ENCODE results near the gene ALK.

The ALK gene

DNA sequence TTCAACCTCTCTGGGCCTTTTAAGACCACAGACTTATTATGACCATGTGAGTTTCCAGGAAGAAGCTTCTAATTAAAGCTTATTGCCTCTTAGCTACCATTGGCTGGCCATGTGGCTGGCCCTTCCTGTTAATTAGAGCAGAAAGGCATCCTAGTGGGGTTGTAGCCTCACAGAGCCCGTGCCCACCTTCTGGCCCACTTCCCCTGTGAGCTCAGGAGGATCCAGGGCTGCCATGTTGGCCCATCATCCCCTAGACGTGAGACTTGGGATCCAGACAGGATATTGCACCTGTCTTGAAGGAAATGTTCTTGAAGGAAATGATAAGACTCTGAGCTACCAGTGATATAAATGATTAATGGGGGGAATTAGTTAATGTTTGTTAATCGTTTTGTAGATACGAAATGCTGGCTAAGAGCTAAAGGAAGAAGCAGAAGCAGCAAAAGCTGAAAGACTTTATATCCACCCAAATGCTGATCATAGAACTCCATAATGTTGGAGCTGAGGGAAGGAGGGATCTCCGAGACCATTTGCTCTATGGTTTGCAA is 550.7 kb downstream of the ALK start:
- no peaks in the 10 kb centered on the region for H4K20me1 ChIP-seq (ENCODE audit: insufficient read depth, low read length)
- TF ChIP-seq, protein P1, sequence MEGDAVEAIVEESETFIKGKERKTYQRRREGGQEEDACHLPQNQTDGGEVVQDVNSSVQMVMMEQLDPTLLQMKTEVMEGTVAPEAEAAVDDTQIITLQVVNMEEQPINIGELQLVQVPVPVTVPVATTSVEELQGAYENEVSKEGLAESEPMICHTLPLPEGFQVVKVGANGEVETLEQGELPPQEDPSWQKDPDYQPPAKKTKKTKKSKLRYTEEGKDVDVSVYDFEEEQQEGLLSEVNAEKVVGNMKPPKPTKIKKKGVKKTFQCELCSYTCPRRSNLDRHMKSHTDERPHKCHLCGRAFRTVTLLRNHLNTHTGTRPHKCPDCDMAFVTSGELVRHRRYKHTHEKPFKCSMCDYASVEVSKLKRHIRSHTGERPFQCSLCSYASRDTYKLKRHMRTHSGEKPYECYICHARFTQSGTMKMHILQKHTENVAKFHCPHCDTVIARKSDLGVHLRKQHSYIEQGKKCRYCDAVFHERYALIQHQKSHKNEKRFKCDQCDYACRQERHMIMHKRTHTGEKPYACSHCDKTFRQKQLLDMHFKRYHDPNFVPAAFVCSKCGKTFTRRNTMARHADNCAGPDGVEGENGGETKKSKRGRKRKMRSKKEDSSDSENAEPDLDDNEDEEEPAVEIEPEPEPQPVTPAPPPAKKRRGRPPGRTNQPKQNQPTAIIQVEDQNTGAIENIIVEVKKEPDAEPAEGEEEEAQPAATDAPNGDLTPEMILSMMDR (IDR thresholded peaks at IDR 0.05; ENCODE audit: low read depth, low read length) = no peak
- TF ChIP-seq EZH2phosphoT487 (IDR thresholded peaks at IDR 0.05; ENCODE audit: low read depth) = no peak
- no peaks in the 10 kb centered on the region for H3K4me1 ChIP-seq (ENCODE audit: low read length)
- no peaks in the 10 kb centered on the region for H3K79me2 ChIP-seq (ENCODE audit: low read length)
- H3K27me3 ChIP-seq (ENCODE audit: low read depth, low read length) = peaks cover 55% of the 10 kb centered on the region
- no peaks in the 10 kb centered on the region for H3K9me3 ChIP-seq (ENCODE audit: insufficient read depth, low read length)
- H3K27ac ChIP-seq (ENCODE audit: low read length) = no peak overlapping the region
- no peak overlapping the region for H3K9ac ChIP-seq (ENCODE audit: low read length)
- no peak overlapping the region for H3K4me2 ChIP-seq (ENCODE audit: low read length)
- H2AFZ ChIP-seq (ENCODE audit: low read depth, low read length) = no peak overlapping the region
- H3K36me3 ChIP-seq (replicated peaks; ENCODE audit: low read depth, low read length) = no peaks in the 10 kb centered on the region
- H3K4me3 ChIP-seq (ENCODE audit: low read length) = no peak overlapping the region

DNA sequence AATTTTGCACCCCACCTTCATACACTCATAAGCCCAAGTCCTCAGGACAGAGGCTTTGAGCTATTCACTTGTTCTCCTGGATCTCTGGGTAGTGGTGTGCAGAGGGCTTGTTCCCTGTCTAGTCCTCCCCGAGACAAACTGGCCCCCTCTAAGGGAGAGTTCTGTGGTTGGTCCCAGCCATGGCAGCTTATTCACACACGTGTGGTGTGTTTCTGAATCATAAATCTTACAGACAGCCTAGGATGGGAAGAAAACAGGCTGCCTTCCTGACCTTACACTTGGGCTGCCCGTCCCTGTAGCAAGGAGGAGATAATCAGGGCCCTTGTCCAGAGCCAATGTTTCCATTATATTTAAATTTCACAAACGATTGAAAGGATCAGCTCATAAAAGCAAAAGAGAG is 551.2 kb downstream of the ALK start:
- no peaks in the 10 kb centered on the region for H4K20me1 ChIP-seq (ENCODE audit: insufficient read depth, low read length)
- no peak overlapping the region for H3K4me2 ChIP-seq (ENCODE audit: low read length)
- no peak overlapping the region for H3K9ac ChIP-seq (ENCODE audit: low read length)
- no peak overlapping the region for H2AFZ ChIP-seq (ENCODE audit: low read depth, low read length)
- H3K36me3 ChIP-seq (replicated peaks; ENCODE audit: low read depth, low read length) = no peaks in the 10 kb centered on the region
- no peak for TF ChIP-seq EZH2phosphoT487 (IDR thresholded peaks at IDR 0.05; ENCODE audit: low read depth)
- TF ChIP-seq, protein P1 (IDR thresholded peaks at IDR 0.05; ENCODE audit: low read depth, low read length) = no peak
- H3K9me3 ChIP-seq (ENCODE audit: insufficient read depth, low read length) = no peaks in the 10 kb centered on the region
- H3K27ac ChIP-seq (ENCODE audit: low read length) = no peak overlapping the region
- H3K79me2 ChIP-seq (ENCODE audit: low read length) = no peaks in the 10 kb centered on the region
- H3K27me3 ChIP-seq (ENCODE audit: low read depth, low read length) = peaks cover 59% of the 10 kb centered on the region
- no peak overlapping the region for H3K4me3 ChIP-seq (ENCODE audit: low read length)
- H3K4me1 ChIP-seq (ENCODE audit: low read length) = no peaks in the 10 kb centered on the region

DNA sequence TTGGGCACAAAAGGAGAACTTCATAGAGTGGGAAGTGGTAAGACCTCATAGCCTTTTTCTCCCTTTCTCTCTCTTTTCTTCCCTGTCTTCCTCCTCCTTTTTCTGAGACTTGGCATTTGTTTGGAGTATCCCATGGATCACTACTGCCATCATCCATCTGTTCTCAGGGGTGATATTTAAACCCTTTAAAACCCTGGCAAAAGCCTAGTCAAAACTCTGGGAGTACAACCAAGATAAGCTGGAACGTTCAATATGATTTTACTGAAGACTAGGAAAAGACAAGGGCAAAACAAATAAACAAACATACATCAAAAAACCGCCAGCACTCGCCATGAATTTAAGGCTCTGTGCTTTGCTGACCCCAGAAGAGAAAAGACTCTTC is 552.7 kb downstream of the ALK start:
- Histone ChIP-seq H3K4me1 (ENCODE audit: low read length) (no peaks in the 10 kb centered on the region), H3K79me2 (ENCODE audit: low read length) (no peaks in the 10 kb centered on the region), H3K9ac (ENCODE audit: low read length) (no peak overlapping the region), H3K27me3 (ENCODE audit: low read depth, low read length) (peaks cover 64% of the 10 kb centered on the region), H2AFZ (ENCODE audit: low read depth, low read length) (no peak overlapping the region), H3K36me3 (replicated peaks; ENCODE audit: low read depth, low read length) (no peaks in the 10 kb centered on the region), H3K9me3 (ENCODE audit: insufficient read depth, low read length) (no peaks in the 10 kb centered on the region), H3K4me2 (ENCODE audit: low read length) (no peak overlapping the region), H4K20me1 (ENCODE audit: insufficient read depth, low read length) (no peaks in the 10 kb centered on the region), H3K27ac (ENCODE audit: low read length) (no peak overlapping the region), H3K4me3 (ENCODE audit: low read length) (no peak overlapping the region)
- TF ChIP-seq EZH2phosphoT487 (IDR thresholded peaks at IDR 0.05; ENCODE audit: low read depth) = no peak
- TF ChIP-seq, protein P1 (IDR thresholded peaks at IDR 0.05; ENCODE audit: low read depth, low read length) = no peak

DNA sequence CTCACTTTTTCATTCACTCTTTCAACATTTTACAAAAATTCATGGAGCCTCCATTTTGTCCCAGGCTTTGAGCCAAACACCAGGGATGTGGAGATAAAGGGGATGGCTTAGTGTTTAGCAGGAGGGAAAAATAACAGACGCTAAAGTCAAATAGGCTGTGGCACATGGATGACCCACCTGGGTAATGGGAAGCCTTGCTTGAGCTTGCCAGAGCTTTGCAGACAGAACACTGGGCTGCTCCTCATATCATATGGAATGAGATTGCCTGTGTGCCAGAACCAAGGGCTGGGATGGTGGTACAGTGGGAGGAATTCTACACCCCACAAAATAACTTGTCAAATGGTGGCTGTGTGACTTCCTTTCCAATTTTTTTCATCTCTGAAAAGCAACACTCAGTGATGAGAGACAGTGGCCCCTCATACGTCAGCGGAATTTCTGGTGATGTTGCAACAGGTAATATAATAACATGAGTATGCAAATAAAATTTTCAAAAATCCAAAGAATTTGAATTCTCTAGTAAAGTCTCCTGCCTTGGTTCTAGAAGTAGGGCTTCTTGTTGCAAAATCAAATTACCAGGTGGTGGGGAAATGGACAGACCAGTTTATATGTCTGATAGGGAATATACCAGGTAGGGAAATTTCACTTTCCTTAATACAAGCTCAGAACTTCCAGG is 553.3 kb downstream of the ALK start:
- Histone ChIP-seq H3K27me3 (ENCODE audit: low read depth, low read length) (peaks cover 66% of the 10 kb centered on the region), H2AFZ (ENCODE audit: low read depth, low read length) (no peak overlapping the region), H3K9me3 (ENCODE audit: insufficient read depth, low read length) (no peaks in the 10 kb centered on the region), H3K36me3 (replicated peaks; ENCODE audit: low read depth, low read length) (no peaks in the 10 kb centered on the region), H3K9ac (ENCODE audit: low read length) (no peak overlapping the region), H3K79me2 (ENCODE audit: low read length) (no peaks in the 10 kb centered on the region), H3K4me2 (ENCODE audit: low read length) (no peak overlapping the region), H4K20me1 (ENCODE audit: insufficient read depth, low read length) (no peaks in the 10 kb centered on the region), H3K27ac (ENCODE audit: low read length) (no peak overlapping the region), H3K4me1 (ENCODE audit: low read length) (no peaks in the 10 kb centered on the region), H3K4me3 (ENCODE audit: low read length) (no peak overlapping the region)
- TF ChIP-seq EZH2phosphoT487 (IDR thresholded peaks at IDR 0.05; ENCODE audit: low read depth) = no peak
- TF ChIP-seq, protein P1 (IDR thresholded peaks at IDR 0.05; ENCODE audit: low read depth, low read length) = no peak
